ENCODE measurements around the gene NFIB. TPM values are rescaled to one million over a fixed set of nuclear protein-coding genes. Genes with fewer than 3 reads are reported as not detected.

Gene NFIB
- total RNA-seq, 1 experiment from 2014 or later: 35.1 TPM

DNA sequence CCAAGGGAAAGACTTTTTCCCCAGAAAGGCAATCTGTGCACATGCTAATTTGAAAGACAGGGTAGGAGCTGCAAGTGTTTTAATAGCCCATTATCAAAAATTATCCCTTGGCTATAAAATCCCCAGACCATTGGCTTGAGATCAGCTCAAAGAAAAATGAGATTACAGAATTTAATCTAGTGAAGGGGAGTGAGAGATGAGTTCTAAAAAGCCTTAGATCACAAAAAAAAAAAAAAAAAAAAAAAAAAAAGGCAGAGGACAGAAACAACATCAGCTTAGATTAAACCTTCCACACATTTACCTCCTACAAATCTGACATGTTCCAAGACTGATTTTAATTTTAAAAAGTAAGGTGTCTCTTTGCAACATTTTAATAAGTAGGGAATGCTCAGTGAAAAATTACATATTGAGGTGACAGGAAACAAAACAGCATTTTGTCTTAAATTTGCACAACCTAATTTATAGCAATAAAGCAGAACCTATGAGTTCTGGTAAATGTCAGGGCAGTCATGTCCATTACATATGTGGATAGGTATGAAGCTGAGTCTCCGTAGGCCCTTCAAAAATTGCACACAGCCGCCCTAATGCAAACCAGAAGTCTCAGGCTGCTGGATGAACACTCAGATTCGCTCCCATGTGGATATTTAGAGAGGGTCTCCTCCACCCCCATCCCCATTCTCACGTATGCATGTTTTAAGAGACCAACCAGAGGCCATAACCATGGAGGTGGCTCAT lies 43.4 kb downstream of the NFIB start:
- H3F3A ChIP-seq (ENCODE audit: insufficient read depth, low read depth): no peaks in the 10 kb centered on the region
- no peaks in the 10 kb centered on the region for H3K27me3 ChIP-seq (ENCODE audit: insufficient read depth, low read depth)
- ChIA-PET CTCF (interaction anchor here (0.6 kb wide), 1 partner anchor 253 kb away, joined by 3 read pairs; no protein-coding TSS in a partner anchor), POLR2A (ENCODE audit: unreplicated experiment) (no interaction called here)
- no peak overlapping the region for H3K27ac ChIP-seq
- H3K4me2 ChIP-seq: no peak overlapping the region
- no peaks in the 10 kb centered on the region for H3K4me1 ChIP-seq (replicated peaks; ENCODE audit: insufficient read depth)
- H2AFZ ChIP-seq: no peak overlapping the region
- H3K36me3 ChIP-seq (ENCODE audit: low read depth): no peaks in the 10 kb centered on the region
- H4K20me1 ChIP-seq (ENCODE audit: insufficient read depth): no peaks in the 10 kb centered on the region
- no peaks in the 10 kb centered on the region for H3K9me2 ChIP-seq (ENCODE audit: insufficient read depth)
- H3K9me3 ChIP-seq (ENCODE audit: insufficient read depth, low read depth): no peaks in the 10 kb centered on the region
- no peak for DNase-seq
- intact Hi-C loops (cut with micrococcal nuclease; ENCODE audit: unreplicated experiment): no loop called here
- TF ChIP-seq, protein P1, sequence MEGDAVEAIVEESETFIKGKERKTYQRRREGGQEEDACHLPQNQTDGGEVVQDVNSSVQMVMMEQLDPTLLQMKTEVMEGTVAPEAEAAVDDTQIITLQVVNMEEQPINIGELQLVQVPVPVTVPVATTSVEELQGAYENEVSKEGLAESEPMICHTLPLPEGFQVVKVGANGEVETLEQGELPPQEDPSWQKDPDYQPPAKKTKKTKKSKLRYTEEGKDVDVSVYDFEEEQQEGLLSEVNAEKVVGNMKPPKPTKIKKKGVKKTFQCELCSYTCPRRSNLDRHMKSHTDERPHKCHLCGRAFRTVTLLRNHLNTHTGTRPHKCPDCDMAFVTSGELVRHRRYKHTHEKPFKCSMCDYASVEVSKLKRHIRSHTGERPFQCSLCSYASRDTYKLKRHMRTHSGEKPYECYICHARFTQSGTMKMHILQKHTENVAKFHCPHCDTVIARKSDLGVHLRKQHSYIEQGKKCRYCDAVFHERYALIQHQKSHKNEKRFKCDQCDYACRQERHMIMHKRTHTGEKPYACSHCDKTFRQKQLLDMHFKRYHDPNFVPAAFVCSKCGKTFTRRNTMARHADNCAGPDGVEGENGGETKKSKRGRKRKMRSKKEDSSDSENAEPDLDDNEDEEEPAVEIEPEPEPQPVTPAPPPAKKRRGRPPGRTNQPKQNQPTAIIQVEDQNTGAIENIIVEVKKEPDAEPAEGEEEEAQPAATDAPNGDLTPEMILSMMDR (conservative IDR thresholded peaks at IDR 0.05): no peak
- TF ChIP-seq EZH2 (IDR thresholded peaks at IDR 0.05; ENCODE audit: low read depth): no peak
- H3K79me2 ChIP-seq (ENCODE audit: low read depth): peaks cover 16% of the 10 kb centered on the region; the same call in 1 of the 2 replicates
- H3K4me3 ChIP-seq: no peak overlapping the region
- BruUV-seq (replicated peaks): no TSS peak

DNA sequence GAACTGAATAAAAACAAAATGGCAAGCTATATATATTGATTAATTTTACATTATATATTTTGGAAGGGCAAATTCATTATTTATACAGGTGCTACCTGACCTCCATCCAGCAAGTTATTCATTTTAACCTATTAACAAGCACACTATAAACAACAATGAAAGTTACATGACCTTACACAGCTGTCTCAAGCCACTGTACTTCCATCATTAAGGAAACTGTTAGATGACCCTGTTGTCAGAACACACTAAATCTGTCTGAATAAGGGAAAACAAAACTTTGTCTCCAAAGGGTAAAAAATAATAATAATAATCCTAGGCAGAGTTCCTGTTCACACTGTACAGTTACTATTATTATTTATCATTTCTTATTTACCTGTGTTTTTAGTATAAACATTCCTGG lies 44.0 kb downstream of the NFIB start:
- no peaks in the 10 kb centered on the region for H3K4me1 ChIP-seq (replicated peaks; ENCODE audit: insufficient read depth)
- peaks cover 16% of the 10 kb centered on the region; the same call in 1 of the 2 replicates for H3K79me2 ChIP-seq (ENCODE audit: low read depth)
- no peaks in the 10 kb centered on the region for H3K36me3 ChIP-seq (ENCODE audit: low read depth)
- H3K4me2 ChIP-seq: no peak overlapping the region
- ChIA-PET POLR2A (ENCODE audit: unreplicated experiment) (no interaction called here), CTCF (interaction anchor here (0.6 kb wide), 1 partner anchor 252 kb away, joined by 3 read pairs; no protein-coding TSS in a partner anchor)
- H3K9me3 ChIP-seq (ENCODE audit: insufficient read depth, low read depth): no peaks in the 10 kb centered on the region
- intact Hi-C loops (cut with micrococcal nuclease; ENCODE audit: unreplicated experiment): no loop called here
- BruUV-seq (replicated peaks): no TSS peak
- no peak overlapping the region for H2AFZ ChIP-seq
- no peak overlapping the region for H3K4me3 ChIP-seq
- no peaks in the 10 kb centered on the region for H3F3A ChIP-seq (ENCODE audit: insufficient read depth, low read depth)
- no peak for DNase-seq
- H3K27me3 ChIP-seq (ENCODE audit: insufficient read depth, low read depth): no peaks in the 10 kb centered on the region
- no peaks in the 10 kb centered on the region for H4K20me1 ChIP-seq (ENCODE audit: insufficient read depth)
- no peak overlapping the region for H3K27ac ChIP-seq
- no peaks in the 10 kb centered on the region for H3K9me2 ChIP-seq (ENCODE audit: insufficient read depth)
- no peak for TF ChIP-seq EZH2 (IDR thresholded peaks at IDR 0.05; ENCODE audit: low read depth)
- TF ChIP-seq, protein P1 (conservative IDR thresholded peaks at IDR 0.05): no peak

DNA sequence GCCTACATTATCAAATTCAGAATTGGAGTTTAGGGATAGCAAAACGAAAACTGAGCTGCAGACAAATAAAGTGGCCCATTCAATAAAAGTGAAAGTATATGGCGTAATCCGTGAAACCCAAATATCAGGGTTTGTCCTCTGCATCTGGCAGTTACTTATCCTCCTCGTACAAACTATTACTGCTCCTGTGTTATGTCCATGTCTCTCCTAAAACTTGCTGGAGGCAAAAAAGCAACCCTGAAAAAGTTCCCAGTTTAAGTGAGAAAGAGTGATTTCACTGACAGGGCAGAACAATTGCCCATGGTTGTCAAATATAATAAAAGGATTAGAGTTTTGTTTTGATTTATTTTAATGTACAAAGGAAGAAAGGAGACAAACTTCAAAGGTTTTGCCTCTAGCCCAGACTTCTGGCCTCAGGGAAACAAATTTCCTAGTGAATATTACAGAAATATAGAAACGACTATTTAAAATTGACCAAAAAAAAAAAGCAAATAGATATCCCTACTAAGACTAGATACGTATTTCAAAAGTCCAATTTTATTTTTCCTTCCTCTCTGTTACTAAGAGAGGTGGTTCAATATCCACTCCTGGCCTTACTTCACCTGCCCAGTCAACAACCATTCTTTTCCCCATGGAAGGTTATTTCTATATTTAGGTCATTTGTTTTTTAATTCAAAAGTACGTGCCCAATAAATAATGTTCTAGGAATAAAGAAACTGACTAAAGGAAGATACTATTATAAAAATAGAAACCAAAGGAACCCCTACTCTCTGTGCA lies 50.0 kb downstream of the NFIB start:
- Histone ChIP-seq H3K27me3 (ENCODE audit: insufficient read depth, low read depth) (no peaks in the 10 kb centered on the region), H2AFZ (no peak overlapping the region), H3K9me3 (ENCODE audit: insufficient read depth, low read depth) (no peaks in the 10 kb centered on the region), H3K4me1 (replicated peaks; ENCODE audit: insufficient read depth) (peaks cover 7% of the 10 kb centered on the region), H4K20me1 (ENCODE audit: insufficient read depth) (no peaks in the 10 kb centered on the region), H3K9me2 (ENCODE audit: insufficient read depth) (no peaks in the 10 kb centered on the region), H3F3A (ENCODE audit: insufficient read depth, low read depth) (no peaks in the 10 kb centered on the region), H3K4me3 (no peak overlapping the region), H3K4me2 (no peak overlapping the region), H3K79me2 (ENCODE audit: low read depth) (0 out of 2 replicates have a peak, but pooled peaks cover 10% of the 10 kb centered on the region), H3K36me3 (ENCODE audit: low read depth) (no peaks in the 10 kb centered on the region), H3K27ac (no peak overlapping the region)
- CTCF ChIA-PET: no interaction called here
- no peak for TF ChIP-seq EZH2 (IDR thresholded peaks at IDR 0.05; ENCODE audit: low read depth)
- TF ChIP-seq, protein P1 (conservative IDR thresholded peaks at IDR 0.05): no peak
- BruUV-seq (replicated peaks): no TSS peak
- no peak for DNase-seq
- intact Hi-C loops (cut with micrococcal nuclease; ENCODE audit: unreplicated experiment): no loop called here
- POLR2A ChIA-PET (ENCODE audit: unreplicated experiment): no interaction called here

All from PC-9 (cell line).